Ovary (tissue), 3 donors: Measurements from ENCODE around the gene NSMCE1.

ENCODE experiments used
- EP300 ChIP-seq: sonication (generic); formaldehyde crosslinking; IDR thresholded peaks from one replicate; pipeline ENCODE4 v1.6.1; 2017; ENCODE audit warnings: antibody characterized with exemption
- POLR2A ChIP-seq: fragments of 450-650 bp; IDR thresholded peaks from one replicate; pipeline ENCODE4 v1.6.1; 2017; ENCODE audit warnings: antibody characterized with exemption, mild to moderate bottlenecking, moderate library complexity
- TF ChIP-seq, protein P1 (sequence below), 3 donors: fragments of 450-650 bp in 2 of 3; fragments of 200-600 bp in 1 of 3; IDR thresholded peaks; one replicate each; pipeline versions ENCODE4 v1.5.1 to v1.8.0; 2016 to 2022; ENCODE audit warnings: antibody characterized with exemption in 3 of 3, mild to moderate bottlenecking in 1 of 3
- donor health status: DM: no; HTN: no; CAD: no.

DNA sequence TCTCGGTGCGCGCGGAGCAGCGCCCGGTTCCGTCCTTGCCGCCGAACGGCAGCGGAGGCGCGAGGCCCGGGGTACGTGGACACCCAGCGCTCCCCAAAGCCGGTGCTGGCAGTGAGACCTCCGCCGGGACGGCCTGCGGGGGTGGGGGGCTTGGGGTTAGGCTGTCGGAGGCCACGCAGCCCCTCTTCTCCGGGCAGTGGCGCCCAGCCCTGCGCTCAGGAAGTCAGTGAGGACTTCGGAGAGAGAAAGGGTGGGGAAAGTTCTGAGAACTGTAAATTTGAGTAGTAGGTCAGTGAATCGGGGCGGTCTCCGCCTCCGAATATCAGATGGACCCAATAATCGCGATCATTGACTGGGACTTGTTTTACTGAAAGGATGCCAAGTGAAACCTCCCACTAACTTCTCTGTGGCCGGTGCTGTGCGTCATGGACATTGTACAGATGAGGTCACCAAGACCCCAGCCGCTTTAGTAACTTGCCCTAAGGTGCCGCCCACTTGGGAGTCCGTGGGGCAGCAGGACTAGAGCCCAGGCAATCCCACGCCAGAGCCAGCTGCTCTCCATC lies 45.7 kb upstream of the NSMCE1 start:
- TF ChIP-seq, protein P1, sequence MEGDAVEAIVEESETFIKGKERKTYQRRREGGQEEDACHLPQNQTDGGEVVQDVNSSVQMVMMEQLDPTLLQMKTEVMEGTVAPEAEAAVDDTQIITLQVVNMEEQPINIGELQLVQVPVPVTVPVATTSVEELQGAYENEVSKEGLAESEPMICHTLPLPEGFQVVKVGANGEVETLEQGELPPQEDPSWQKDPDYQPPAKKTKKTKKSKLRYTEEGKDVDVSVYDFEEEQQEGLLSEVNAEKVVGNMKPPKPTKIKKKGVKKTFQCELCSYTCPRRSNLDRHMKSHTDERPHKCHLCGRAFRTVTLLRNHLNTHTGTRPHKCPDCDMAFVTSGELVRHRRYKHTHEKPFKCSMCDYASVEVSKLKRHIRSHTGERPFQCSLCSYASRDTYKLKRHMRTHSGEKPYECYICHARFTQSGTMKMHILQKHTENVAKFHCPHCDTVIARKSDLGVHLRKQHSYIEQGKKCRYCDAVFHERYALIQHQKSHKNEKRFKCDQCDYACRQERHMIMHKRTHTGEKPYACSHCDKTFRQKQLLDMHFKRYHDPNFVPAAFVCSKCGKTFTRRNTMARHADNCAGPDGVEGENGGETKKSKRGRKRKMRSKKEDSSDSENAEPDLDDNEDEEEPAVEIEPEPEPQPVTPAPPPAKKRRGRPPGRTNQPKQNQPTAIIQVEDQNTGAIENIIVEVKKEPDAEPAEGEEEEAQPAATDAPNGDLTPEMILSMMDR (IDR thresholded peaks at IDR 0.05) = no peak
- TF ChIP-seq EP300 (no peak), POLR2A (no peak)
